MG63 (cell line): ENCODE measurements around the gene FEZ2. TPM values are rescaled to one million over a fixed set of nuclear protein-coding genes. Genes with fewer than 3 reads are reported as not detected.

Source experiments
- DNase-seq: peaks from one replicate; pipeline ENCODE4 v3.0.0-alpha.2; 2020
- H3K27me3 ChIP-seq: fragments of 250-450 bp; sonication (Bioruptor Pico); 2 replicates; pipeline ENCODE4 v1.5.1; 2020; ENCODE audit warnings: mild to moderate bottlenecking, moderate library complexity
- H3K36me3 ChIP-seq: fragments of 250-450 bp; sonication (Bioruptor Pico); 2 replicates; pipeline ENCODE4 v1.5.1; 2020; ENCODE audit warnings: mild to moderate bottlenecking, moderate library complexity
- H3K4me3 ChIP-seq: fragments of 250-450 bp; sonication (Bioruptor Pico); 2 replicates; pipeline ENCODE4 v1.5.1; 2020; ENCODE audit warnings: mild to moderate bottlenecking, moderate library complexity
- H3K9me3 ChIP-seq: fragments of 250-450 bp; sonication (Bioruptor Pico); 2 replicates; pipeline ENCODE4 v1.5.1; 2020; ENCODE audit warnings: mild to moderate bottlenecking, moderate library complexity
- total RNA-seq: library from RNA; depleted of rRNA; stranded (reverse); fragments of >200 nt; shearing (Covaris generic); gene quantifications from 2 replicates; pipeline ENCODE4 v1.2.3, GENCODE V29; 2014; ENCODE audit warnings: low replicate concordance

FEZ2 gene
- total RNA-seq, 1 experiment from 2014 or later, result 38.3 TPM

DNA sequence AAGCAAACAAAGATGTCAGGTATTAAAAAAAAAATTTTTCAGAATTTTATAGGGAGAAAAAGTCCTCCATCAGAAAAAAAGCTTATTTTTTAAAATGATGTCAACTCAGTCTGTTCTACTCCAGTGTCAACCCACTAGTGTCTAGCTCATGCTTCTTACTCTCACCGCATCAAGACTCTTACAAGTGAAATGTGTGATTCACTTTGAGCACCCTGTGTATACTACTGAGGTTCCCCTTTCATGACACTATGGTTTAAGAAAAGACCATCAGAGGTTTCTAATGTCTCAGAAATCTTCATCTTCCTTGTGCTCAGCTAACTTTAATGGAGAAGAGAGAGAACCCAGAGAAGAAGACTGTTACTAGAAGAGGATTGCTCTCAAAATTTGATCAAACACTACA lies 43.4 kb downstream of the FEZ2 start:
- H3K27me3 ChIP-seq, result no peaks in the 10 kb centered on the region
- DNase-seq, result no peak
- H3K4me3 ChIP-seq, result no peak overlapping the region
- peaks cover 57% of the 10 kb centered on the region for H3K36me3 ChIP-seq
- H3K9me3 ChIP-seq, result no peaks in the 10 kb centered on the region

DNA sequence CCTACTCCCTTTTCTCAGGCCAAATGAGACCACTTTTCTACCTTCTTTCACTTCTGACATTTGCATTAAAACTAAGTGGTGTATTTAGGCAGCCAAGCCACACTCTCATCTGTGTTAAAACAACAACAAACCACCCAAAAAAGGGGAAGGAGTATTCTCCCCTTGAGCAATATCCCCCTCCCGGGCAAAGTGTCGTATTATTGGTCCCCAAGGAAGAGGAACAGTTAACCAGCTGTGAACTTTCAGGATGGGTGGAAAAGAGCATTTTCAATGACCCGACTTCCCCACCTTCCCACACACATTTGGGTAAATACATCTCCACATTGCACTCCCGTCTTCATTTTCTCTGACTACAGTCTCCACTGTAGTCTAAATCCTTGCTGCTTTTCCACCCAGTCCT lies 44.3 kb downstream of the FEZ2 start:
- Histone ChIP-seq H3K4me3 (no peak overlapping the region), H3K36me3 (peaks cover 59% of the 10 kb centered on the region), H3K27me3 (no peaks in the 10 kb centered on the region), H3K9me3 (no peaks in the 10 kb centered on the region)
- DNase-seq, result no peak

GRCh38 chr2:36550006-36550405 lies 48.0 kb downstream of the FEZ2 start:
- DNase-seq, result no peak

GRCh38 chr2:36549165-36549574 lies 48.8 kb downstream of the FEZ2 start:
- Histone ChIP-seq H3K9me3 (no peaks in the 10 kb centered on the region), H3K4me3 (no peak overlapping the region), H3K36me3 (peaks cover 82% of the 10 kb centered on the region), H3K27me3 (no peaks in the 10 kb centered on the region)
- DNase-seq, result no peak

More at GRCh38 chr2:36550006-36550405, 48.0 kb downstream of the FEZ2 start:
- Histone ChIP-seq H3K4me3 (no peak overlapping the region), H3K27me3 (no peaks in the 10 kb centered on the region), H3K9me3 (no peaks in the 10 kb centered on the region), H3K36me3 (peaks cover 78% of the 10 kb centered on the region)

GRCh38 chr2:36547906-36548305 lies 50.1 kb downstream of the FEZ2 start:
- Histone ChIP-seq H3K9me3 (no peaks in the 10 kb centered on the region), H3K27me3 (no peaks in the 10 kb centered on the region), H3K4me3 (no peak overlapping the region), H3K36me3 (peaks cover 88% of the 10 kb centered on the region)
- no peak for DNase-seq

- H3K4me3 ChIP-seq, result no peak overlapping the region
- no peak for DNase-seq
- peaks cover 89% of the 10 kb centered on the region for H3K36me3 ChIP-seq
- H3K9me3 ChIP-seq, result no peaks in the 10 kb centered on the region
- H3K27me3 ChIP-seq, result no peaks in the 10 kb centered on the region
Measured at GRCh38 chr2:36545871-36546416, 52.0 kb downstream of the FEZ2 start.

DNA sequence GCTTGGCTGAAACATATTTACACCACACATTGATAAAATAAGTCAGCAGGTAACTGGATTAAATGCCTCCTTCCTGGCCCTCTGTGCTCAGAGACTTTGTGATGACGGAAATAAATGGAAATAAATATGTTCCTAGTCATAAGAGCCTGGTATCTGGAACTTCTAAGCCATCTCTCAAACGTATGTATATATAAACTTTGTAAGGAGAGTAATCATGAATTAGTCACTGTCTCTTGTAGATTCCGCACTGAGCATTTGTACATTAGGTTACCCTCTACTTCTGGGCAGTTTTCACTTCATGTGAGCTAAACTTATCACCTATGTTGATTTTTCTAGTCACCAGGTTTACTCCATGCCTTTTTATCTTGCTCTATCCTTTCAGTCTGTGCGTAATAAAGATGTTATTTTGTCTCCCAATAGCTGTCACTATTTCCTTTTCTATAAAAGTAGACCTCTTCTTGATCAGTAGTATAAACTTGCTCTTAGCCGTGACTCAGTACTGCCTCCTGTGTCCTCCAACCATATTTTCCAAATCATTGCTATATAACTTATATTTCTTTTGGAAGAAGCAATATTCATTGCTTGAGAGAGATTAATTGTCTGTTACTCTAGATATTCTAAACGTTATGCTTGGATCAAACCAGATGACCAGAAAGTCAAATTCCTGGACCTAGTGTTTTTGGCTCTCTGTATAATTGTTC lies 53.2 kb downstream of the FEZ2 start:
- H3K9me3 ChIP-seq, result no peaks in the 10 kb centered on the region
- H3K27me3 ChIP-seq, result no peaks in the 10 kb centered on the region
- H3K36me3 ChIP-seq, result peaks cover 89% of the 10 kb centered on the region
- DNase-seq, result no peak
- H3K4me3 ChIP-seq, result no peak overlapping the region

GRCh38 chr2:36541891-36542595 lies 55.9 kb downstream of the FEZ2 start:
- Histone ChIP-seq H3K4me3 (no peak overlapping the region), H3K27me3 (no peaks in the 10 kb centered on the region), H3K36me3 (peaks cover 96% of the 10 kb centered on the region), H3K9me3 (no peaks in the 10 kb centered on the region)
- no peak for DNase-seq

- Histone ChIP-seq H3K9me3 (no peaks in the 10 kb centered on the region), H3K36me3 (peaks cover 98% of the 10 kb centered on the region)
- no peak for DNase-seq
Measured at GRCh38 chr2:36540986-36541754, 56.8 kb downstream of the FEZ2 start.

GRCh38 chr2:36539631-36540030 lies 58.3 kb downstream of the FEZ2 start:
- peaks cover 96% of the 10 kb centered on the region for H3K36me3 ChIP-seq
- H3K4me3 ChIP-seq, result no peak overlapping the region
- H3K27me3 ChIP-seq, result no peaks in the 10 kb centered on the region
- H3K9me3 ChIP-seq, result no peaks in the 10 kb centered on the region
- DNase-seq, result peak; percentile 68

More at GRCh38 chr2:36540986-36541754, 56.8 kb downstream of the FEZ2 start:
- Histone ChIP-seq H3K4me3 (no peak overlapping the region), H3K27me3 (no peaks in the 10 kb centered on the region)

DNA sequence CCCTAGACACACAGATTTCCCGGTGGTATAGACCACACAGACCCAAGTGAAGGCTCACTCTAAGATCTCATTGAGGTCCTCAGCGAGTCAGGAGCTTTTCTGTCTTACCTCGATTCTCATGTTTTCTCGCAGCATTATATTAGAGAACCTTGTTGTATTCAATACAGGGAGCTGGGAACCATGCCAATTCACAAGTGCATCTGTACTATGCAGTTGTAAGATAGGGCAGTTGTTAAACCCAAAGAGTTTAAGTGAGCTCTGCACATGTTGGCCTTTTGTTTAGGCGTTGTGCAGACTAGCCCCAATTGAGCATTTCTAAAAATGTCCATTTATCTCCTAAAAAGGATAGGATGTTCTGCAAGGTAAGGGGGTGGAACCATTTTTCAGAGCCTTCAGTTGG lies 59.6 kb downstream of the FEZ2 start:
- H3K4me3 ChIP-seq, result no peak overlapping the region
- H3K27me3 ChIP-seq, result no peaks in the 10 kb centered on the region
- DNase-seq, result no peak
- H3K36me3 ChIP-seq, result peaks cover 89% of the 10 kb centered on the region
- H3K9me3 ChIP-seq, result no peaks in the 10 kb centered on the region

DNA sequence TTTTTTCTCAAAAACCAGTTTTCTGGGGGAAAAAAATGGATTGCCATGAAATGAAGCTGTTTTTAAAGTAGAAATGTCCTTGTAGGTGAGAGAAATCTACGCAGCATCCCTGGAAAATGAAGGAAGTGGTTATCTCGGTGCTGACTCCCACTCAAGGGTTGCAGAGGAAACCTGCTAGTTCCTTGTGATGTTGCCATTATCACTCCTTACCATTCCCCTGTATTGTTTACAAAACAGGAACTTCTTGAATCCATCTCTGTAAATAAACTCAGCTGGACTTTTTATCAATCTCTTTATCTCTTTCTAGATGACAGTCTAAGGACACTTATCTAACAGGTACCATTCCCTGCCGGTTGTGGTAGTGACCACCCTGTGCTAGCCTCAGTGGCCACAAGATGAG lies 61.2 kb downstream of the FEZ2 start:
- Histone ChIP-seq H3K27me3 (no peaks in the 10 kb centered on the region), H3K36me3 (peaks cover 89% of the 10 kb centered on the region), H3K4me3 (no peak overlapping the region), H3K9me3 (no peaks in the 10 kb centered on the region)
- no peak for DNase-seq

DNA sequence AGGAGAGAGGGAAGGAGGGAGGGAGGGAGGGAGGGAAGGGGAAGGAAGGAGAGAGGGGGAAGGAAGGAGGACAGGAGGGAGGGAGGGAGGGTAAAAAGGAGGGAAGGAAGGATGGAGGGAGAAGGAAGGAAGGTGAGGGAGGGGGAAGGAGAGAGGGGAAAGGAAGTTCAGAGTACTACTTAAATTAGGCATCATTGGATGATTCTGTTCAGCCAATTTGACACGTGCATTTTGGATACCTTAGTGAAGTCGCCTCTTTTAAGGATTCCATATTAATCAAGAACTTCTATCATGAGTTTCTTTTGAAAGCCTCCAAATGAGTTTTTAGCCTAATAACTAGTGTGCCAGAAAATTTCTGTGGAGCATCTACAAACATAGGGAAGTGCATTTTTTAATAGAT lies 62.9 kb downstream of the FEZ2 start:
- Histone ChIP-seq H3K9me3 (no peaks in the 10 kb centered on the region), H3K36me3 (peaks cover 88% of the 10 kb centered on the region), H3K27me3 (no peaks in the 10 kb centered on the region), H3K4me3 (no peak overlapping the region)
- no peak for DNase-seq

DNA sequence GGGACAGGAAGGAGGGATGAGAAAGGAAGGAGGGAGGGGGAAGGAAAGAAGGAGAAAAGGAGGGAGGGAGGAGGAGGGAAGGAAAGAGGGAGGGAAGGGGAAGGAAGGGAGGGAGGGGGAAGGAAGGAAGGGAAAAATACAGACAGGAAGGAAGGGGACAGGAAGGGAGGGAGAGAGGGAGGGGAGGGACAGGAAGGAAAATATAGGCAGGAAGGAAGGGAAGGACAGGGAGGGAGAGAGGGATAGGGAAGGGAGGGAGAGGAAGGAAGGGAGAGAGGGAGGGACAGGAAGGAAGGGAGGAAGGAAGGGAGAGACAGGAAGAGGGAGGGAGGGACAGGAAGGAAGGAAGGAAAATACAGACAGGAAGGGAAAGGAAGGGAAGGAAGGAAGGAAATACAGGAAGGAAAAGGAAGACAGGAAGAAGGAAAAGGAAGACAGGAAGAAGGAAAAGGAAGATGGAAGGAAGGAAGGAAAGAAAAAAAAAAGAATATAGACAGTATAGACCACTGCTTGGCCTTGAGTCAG lies 63.6 kb downstream of the FEZ2 start:
- H3K27me3 ChIP-seq, result no peaks in the 10 kb centered on the region
- no peak overlapping the region for H3K4me3 ChIP-seq
- DNase-seq, result no peak
- H3K36me3 ChIP-seq, result peaks cover 88% of the 10 kb centered on the region
- H3K9me3 ChIP-seq, result no peaks in the 10 kb centered on the region

DNA sequence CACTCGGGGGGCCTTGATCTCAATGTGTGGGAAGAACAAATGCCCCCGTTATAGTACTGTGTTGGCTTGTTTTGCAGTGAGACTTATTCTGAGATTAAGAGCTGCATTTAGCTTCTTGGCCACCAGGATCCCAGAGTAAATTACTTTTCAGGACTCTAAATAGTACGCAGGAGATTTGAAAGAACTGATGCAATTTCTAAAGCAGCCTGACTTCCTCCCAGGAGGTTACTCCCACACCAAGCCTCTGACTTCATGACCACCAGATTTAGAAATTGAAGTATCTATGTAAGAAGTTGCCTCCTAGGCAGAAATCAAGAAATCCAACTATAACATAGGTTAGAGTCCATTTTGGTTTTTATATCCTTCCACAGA lies 67.0 kb downstream of the FEZ2 start:
- Histone ChIP-seq H3K4me3 (no peak overlapping the region), H3K9me3 (no peaks in the 10 kb centered on the region), H3K27me3 (no peaks in the 10 kb centered on the region), H3K36me3 (peaks cover 83% of the 10 kb centered on the region)
- no peak for DNase-seq

- H3K27me3 ChIP-seq, result no peaks in the 10 kb centered on the region
- H3K4me3 ChIP-seq, result no peak overlapping the region
- peaks cover 83% of the 10 kb centered on the region for H3K36me3 ChIP-seq
- no peak for DNase-seq
- no peaks in the 10 kb centered on the region for H3K9me3 ChIP-seq
Measured at GRCh38 chr2:36530178-36530982, 67.6 kb downstream of the FEZ2 start.
